ENCODE measurements around the gene MYO3B. TPM values are rescaled to one million over a fixed set of nuclear protein-coding genes. Genes with fewer than 3 reads are reported as not detected.

Gene MYO3B
- total RNA-seq, 5 donors from 2014 or later (not counting 1 experiment from before 2014, with no cell fraction given) = 0.26 to 0.28 TPM; not detected in 3

GRCh38 chr2:170579511-170579910 is 401.6 kb downstream of the MYO3B start:
- Histone ChIP-seq H3K4me1 (ENCODE audit: control insufficient read depth in 1 of 2, extremely low read depth in 1 of 2, insufficient read depth in 2 of 2, low read length in 2 of 2) (no peaks in the 10 kb centered on the region), H3K4me3 (ENCODE audit: control insufficient read depth in 1 of 2, extremely low read depth in 1 of 2, low read length in 1 of 2) (no peak overlapping the region), H3K36me3 (ENCODE audit: control insufficient read depth in 2 of 2, extremely low read depth in 1 of 2, insufficient read depth in 1 of 2, low read length in 1 of 2) (no peaks in the 10 kb centered on the region), H3K27ac (ENCODE audit: low read length) (no peak overlapping the region), H3K27me3 (replicated peaks in 1 of 2; ENCODE audit: control insufficient read depth in 2 of 2, extremely low read depth in 1 of 2, insufficient read depth in 2 of 2, low read length in 1 of 2) (no peaks in the 10 kb centered on the region), H3K9me3 (no peaks in the 10 kb centered on the region)
- H3K4me3 Mint-ChIP-seq = no peak overlapping the region
- no peak overlapping the region for H3K27ac Mint-ChIP-seq
- H3K27me3 Mint-ChIP-seq = peaks cover 5 to 11% of the 10 kb centered on the region in 2 donors
- H3K9me3 Mint-ChIP-seq = no peaks in the 10 kb centered on the region
- H3K36me3 Mint-ChIP-seq = no peaks in the 10 kb centered on the region
- POLR2A ChIA-PET = no interaction called here
- CTCF ChIA-PET = no interaction called here
- DNase-seq (no peak), ATAC-seq (replicated peaks in 1 of 4) (no peak)
- no peaks in the 10 kb centered on the region for H3K4me1 Mint-ChIP-seq
- 75% methylated on average over 2 of the region's 2 CpGs for WGBS (ENCODE audit: insufficient coverage)

- POLR2A ChIA-PET = no interaction called here
- no peaks in the 10 kb centered on the region for H3K4me1 Mint-ChIP-seq
- DNase-seq = no peak
- no peaks in the 10 kb centered on the region for H3K9me3 Mint-ChIP-seq
- no peak overlapping the region for H3K27ac Mint-ChIP-seq
- no peak overlapping the region for H3K4me3 ChIP-seq (ENCODE audit: control insufficient read depth in 1 of 2, extremely low read depth in 1 of 2, low read length in 1 of 2)
- 83% methylated on average over 1 of the region's 3 CpGs for WGBS (ENCODE audit: insufficient coverage)
- H3K36me3 ChIP-seq (ENCODE audit: control insufficient read depth in 2 of 2, extremely low read depth in 1 of 2, insufficient read depth in 1 of 2, low read length in 1 of 2) = no peaks in the 10 kb centered on the region
- H3K4me3 Mint-ChIP-seq = no peak overlapping the region
- H3K27me3 Mint-ChIP-seq = peaks cover 0 to 3% of the 10 kb centered on the region in 2 donors
- H3K36me3 Mint-ChIP-seq = no peaks in the 10 kb centered on the region
- ATAC-seq (replicated peaks in 1 of 4) = no peak
- H3K27ac ChIP-seq (ENCODE audit: low read length) = no peak overlapping the region
- no peaks in the 10 kb centered on the region for H3K27me3 ChIP-seq (replicated peaks in 1 of 2; ENCODE audit: control insufficient read depth in 2 of 2, extremely low read depth in 1 of 2, insufficient read depth in 2 of 2, low read length in 1 of 2)
- H3K9me3 ChIP-seq = no peaks in the 10 kb centered on the region
- CTCF ChIA-PET = no interaction called here
- H3K4me1 ChIP-seq (ENCODE audit: control insufficient read depth in 1 of 2, extremely low read depth in 1 of 2, insufficient read depth in 2 of 2, low read length in 2 of 2) = no peaks in the 10 kb centered on the region
Observed at GRCh38 chr2:170582313-170582712, 404.4 kb downstream of the MYO3B start.

- CTCF ChIA-PET = no interaction called here
- Mint-ChIP-seq H3K27ac (no peak overlapping the region), H3K4me1 (no peaks in the 10 kb centered on the region), H3K27me3 (peaks cover 0 to 2% of the 10 kb centered on the region in 2 donors), H3K9me3 (no peaks in the 10 kb centered on the region), H3K4me3 (no peak overlapping the region), H3K36me3 (no peaks in the 10 kb centered on the region)
- H3K36me3 ChIP-seq (ENCODE audit: control insufficient read depth in 2 of 2, extremely low read depth in 1 of 2, insufficient read depth in 1 of 2, low read length in 1 of 2) = no peaks in the 10 kb centered on the region
- H3K27me3 ChIP-seq (replicated peaks in 1 of 2; ENCODE audit: control insufficient read depth in 2 of 2, extremely low read depth in 1 of 2, insufficient read depth in 2 of 2, low read length in 1 of 2) = no peaks in the 10 kb centered on the region
- ATAC-seq (replicated peaks in 1 of 4) (no peak), DNase-seq (no peak)
- WGBS (ENCODE audit: insufficient coverage) = 60% methylated on average over 1 of the region's 8 CpGs
- no peaks in the 10 kb centered on the region for H3K9me3 ChIP-seq
- POLR2A ChIA-PET = no interaction called here
- no peak overlapping the region for H3K27ac ChIP-seq (ENCODE audit: low read length)
- no peaks in the 10 kb centered on the region for H3K4me1 ChIP-seq (ENCODE audit: control insufficient read depth in 1 of 2, extremely low read depth in 1 of 2, insufficient read depth in 2 of 2, low read length in 2 of 2)
- no peak overlapping the region for H3K4me3 ChIP-seq (ENCODE audit: control insufficient read depth in 1 of 2, extremely low read depth in 1 of 2, low read length in 1 of 2)
Observed at GRCh38 chr2:170582751-170583463, 405.0 kb downstream of the MYO3B start.

- ChIA-PET CTCF (no interaction called here), POLR2A (no interaction called here)
- H3K4me3 Mint-ChIP-seq = no peak overlapping the region
- Histone ChIP-seq H3K36me3 (ENCODE audit: control insufficient read depth in 2 of 2, extremely low read depth in 1 of 2, insufficient read depth in 1 of 2, low read length in 1 of 2) (no peaks in the 10 kb centered on the region), H3K4me1 (ENCODE audit: control insufficient read depth in 1 of 2, extremely low read depth in 1 of 2, insufficient read depth in 2 of 2, low read length in 2 of 2) (no peaks in the 10 kb centered on the region), H3K9me3 (no peaks in the 10 kb centered on the region), H3K4me3 (ENCODE audit: control insufficient read depth in 1 of 2, extremely low read depth in 1 of 2, low read length in 1 of 2) (no peak overlapping the region), H3K27ac (ENCODE audit: low read length) (no peak overlapping the region), H3K27me3 (replicated peaks in 1 of 2; ENCODE audit: control insufficient read depth in 2 of 2, extremely low read depth in 1 of 2, insufficient read depth in 2 of 2, low read length in 1 of 2) (no peaks in the 10 kb centered on the region)
- H3K27me3 Mint-ChIP-seq = peaks cover 2 to 4% of the 10 kb centered on the region in 2 donors
- DNase-seq = no peak
- no peak for ATAC-seq (replicated peaks in 1 of 4)
- H3K27ac Mint-ChIP-seq = no peak overlapping the region
- no peaks in the 10 kb centered on the region for H3K9me3 Mint-ChIP-seq
- H3K36me3 Mint-ChIP-seq = no peaks in the 10 kb centered on the region
- H3K4me1 Mint-ChIP-seq = no peaks in the 10 kb centered on the region
Observed at GRCh38 chr2:170585067-170585466, 407.1 kb downstream of the MYO3B start.

GRCh38 chr2:170586571-170587095 is 408.7 kb downstream of the MYO3B start:
- Histone ChIP-seq H3K4me1 (ENCODE audit: control insufficient read depth in 1 of 2, extremely low read depth in 1 of 2, insufficient read depth in 2 of 2, low read length in 2 of 2) (no peaks in the 10 kb centered on the region), H3K27me3 (replicated peaks in 1 of 2; ENCODE audit: control insufficient read depth in 2 of 2, extremely low read depth in 1 of 2, insufficient read depth in 2 of 2, low read length in 1 of 2) (no peaks in the 10 kb centered on the region), H3K9me3 (no peaks in the 10 kb centered on the region), H3K27ac (ENCODE audit: low read length) (no peak overlapping the region), H3K36me3 (ENCODE audit: control insufficient read depth in 2 of 2, extremely low read depth in 1 of 2, insufficient read depth in 1 of 2, low read length in 1 of 2) (no peaks in the 10 kb centered on the region), H3K4me3 (ENCODE audit: control insufficient read depth in 1 of 2, extremely low read depth in 1 of 2, low read length in 1 of 2) (no peak overlapping the region)
- no peaks in the 10 kb centered on the region for H3K4me1 Mint-ChIP-seq
- H3K36me3 Mint-ChIP-seq = no peaks in the 10 kb centered on the region
- peaks cover 2 to 4% of the 10 kb centered on the region in 2 donors for H3K27me3 Mint-ChIP-seq
- ATAC-seq (replicated peaks in 1 of 4) (no peak), DNase-seq (no peak)
- WGBS (ENCODE audit: insufficient coverage) = no CpG with 5 or more reads among the region's 2 CpGs
- no peak overlapping the region for H3K4me3 Mint-ChIP-seq
- H3K9me3 Mint-ChIP-seq = no peaks in the 10 kb centered on the region
- H3K27ac Mint-ChIP-seq = no peak overlapping the region
- ChIA-PET POLR2A (no interaction called here), CTCF (no interaction called here)

- POLR2A ChIA-PET = no interaction called here
- ATAC-seq (replicated peaks in 1 of 4) (no peak), DNase-seq (no peak)
- no peak overlapping the region for H3K4me3 Mint-ChIP-seq
- no peak overlapping the region for H3K4me3 ChIP-seq (ENCODE audit: control insufficient read depth in 1 of 2, extremely low read depth in 1 of 2, low read length in 1 of 2)
- H3K9me3 ChIP-seq = no peaks in the 10 kb centered on the region
- no peaks in the 10 kb centered on the region for H3K36me3 Mint-ChIP-seq
- peaks cover 2 to 4% of the 10 kb centered on the region in 2 donors for H3K27me3 Mint-ChIP-seq
- H3K27ac ChIP-seq (ENCODE audit: low read length) = no peak overlapping the region
- no peaks in the 10 kb centered on the region for H3K4me1 Mint-ChIP-seq
- H3K9me3 Mint-ChIP-seq = no peaks in the 10 kb centered on the region
- H3K36me3 ChIP-seq (ENCODE audit: control insufficient read depth in 2 of 2, extremely low read depth in 1 of 2, insufficient read depth in 1 of 2, low read length in 1 of 2) = no peaks in the 10 kb centered on the region
- CTCF ChIA-PET = no interaction called here
- no peaks in the 10 kb centered on the region for H3K27me3 ChIP-seq (replicated peaks in 1 of 2; ENCODE audit: control insufficient read depth in 2 of 2, extremely low read depth in 1 of 2, insufficient read depth in 2 of 2, low read length in 1 of 2)
- no peaks in the 10 kb centered on the region for H3K4me1 ChIP-seq (ENCODE audit: control insufficient read depth in 1 of 2, extremely low read depth in 1 of 2, insufficient read depth in 2 of 2, low read length in 2 of 2)
- WGBS (ENCODE audit: insufficient coverage) = 17% methylated on average over 1 of the region's 2 CpGs
- H3K27ac Mint-ChIP-seq = no peak overlapping the region
Observed at GRCh38 chr2:170587117-170587516, 409.2 kb downstream of the MYO3B start.
